Caki2 (cell line): ENCODE results near the gene PRKAR2B. TPM values are rescaled to one million over a fixed set of nuclear protein-coding genes. Genes with fewer than 3 reads are reported as not detected.

Experiments used
- DNase-seq: peaks from one replicate; pipeline ENCODE4 v3.0.0-alpha.2; 2015; ENCODE audit warnings: low read depth
- in situ Hi-C: cut with HindIII; loops from 2 replicates; pipeline ENCODE4 v1.10.0; 2016; ENCODE audit warnings: low sequenced_read_pairs, low pct_unique_long_range_greater_than_20kb, mixed read lengths
- total RNA-seq: library from RNA; depleted of rRNA; stranded (reverse); fragments of >200 nt; shearing (Covaris generic); gene quantifications from 2 replicates; pipeline ENCODE4 v1.2.3, GENCODE V29; 2014; ENCODE audit warnings: low replicate concordance

Gene PRKAR2B
- total RNA-seq, 1 experiment from 2014 or later = 14.0 TPM

- DNase-seq = no peak
- in situ Hi-C loops = no loop called here
Observed at GRCh38 chr7:107100824-107101223, 56.3 kb downstream of the PRKAR2B start.

- no peak for DNase-seq
Observed at GRCh38 chr7:107103369-107103768, 58.9 kb downstream of the PRKAR2B start.

GRCh38 chr7:107104801-107105200, 60.3 kb downstream of the PRKAR2B start:
- in situ Hi-C loops = no loop called here
- no peak for DNase-seq

More at GRCh38 chr7:107103369-107103768, 58.9 kb downstream of the PRKAR2B start:
- in situ Hi-C loops = no loop called here

GRCh38 chr7:107105591-107106245, 61.2 kb downstream of the PRKAR2B start:
- in situ Hi-C loops = no loop called here
- no peak for DNase-seq

GRCh38 chr7:107108793-107109371, 64.4 kb downstream of the PRKAR2B start:
- in situ Hi-C loops = no loop called here
- DNase-seq = no peak

GRCh38 chr7:107109955-107110354, 65.5 kb downstream of the PRKAR2B start:
- in situ Hi-C loops = no loop called here
- no peak for DNase-seq

- in situ Hi-C loops = no loop called here
- no peak for DNase-seq
Observed at GRCh38 chr7:107111196-107111595, 66.7 kb downstream of the PRKAR2B start.

GRCh38 chr7:107113866-107114265, 69.4 kb downstream of the PRKAR2B start:
- in situ Hi-C loops = no loop called here
- peak; percentile 33 for DNase-seq

GRCh38 chr7:107115114-107115513, 70.6 kb downstream of the PRKAR2B start:
- DNase-seq = no peak
- in situ Hi-C loops = no loop called here

GRCh38 chr7:107115762-107116540, 71.4 kb downstream of the PRKAR2B start:
- DNase-seq = no peak
- in situ Hi-C loops = no loop called here

GRCh38 chr7:107118109-107118900, 73.8 kb downstream of the PRKAR2B start:
- in situ Hi-C loops = no loop called here
- DNase-seq = no peak

- DNase-seq = peak; percentile 34
- in situ Hi-C loops = no loop called here
Observed at GRCh38 chr7:107119376-107120105, 75.0 kb downstream of the PRKAR2B start.

- no peak for DNase-seq
Observed at GRCh38 chr7:107122486-107122911, 78.0 kb downstream of the PRKAR2B start.

GRCh38 chr7:107123392-107123791, 78.9 kb downstream of the PRKAR2B start:
- in situ Hi-C loops = no loop called here
- no peak for DNase-seq

More at GRCh38 chr7:107122486-107122911, 78.0 kb downstream of the PRKAR2B start:
- in situ Hi-C loops = no loop called here

GRCh38 chr7:107125475-107125874, 81.0 kb downstream of the PRKAR2B start:
- in situ Hi-C loops = no loop called here

GRCh38 chr7:107128217-107128616, 83.7 kb downstream of the PRKAR2B start:
- in situ Hi-C loops = no loop called here
- DNase-seq = no peak

More at GRCh38 chr7:107125475-107125874, 81.0 kb downstream of the PRKAR2B start:
- peak; percentile 12 for DNase-seq

GRCh38 chr7:107128748-107129147, 84.2 kb downstream of the PRKAR2B start:
- in situ Hi-C loops = no loop called here
- DNase-seq = no peak
